Cardiac fibroblast (primary cell): ENCODE results near the gene TICAM2.
A peak's percentile ranks its signal among the peaks of the same experiment; 100 is the strongest.

Experiments used
- DNase-seq, 2 donors: peaks; one replicate each; pipeline versions ENCODE4 v3.0.0 to v3.0.0-alpha.2; 2010; ENCODE audit warnings: low read depth in 2 of 2
- H3K4me3 ChIP-seq, 2 donors: replicated peaks in 1 of 2; 1 replicate in 1 of 2; 2 replicates in 1 of 2; pipeline ENCODE4 v1.5.1; 2011; ENCODE audit warnings: low read depth in 2 of 2, low read length in 2 of 2, mild to moderate bottlenecking in 2 of 2, moderate library complexity in 1 of 2
- TF ChIP-seq, protein P1 (sequence below): IDR thresholded peaks from one replicate; pipeline ENCODE4 v1.5.1; 2011; ENCODE audit warnings: low read depth, mild to moderate bottlenecking, low read length, inconsistent platforms

Gene TICAM2

GRCh38 chr5:115626445-115626823 lies 24.2 kb upstream of the TICAM2 start:
- peak overlapping the region; percentile 67 to 84 for H3K4me3 ChIP-seq
- peak in 1 of 2 donors; percentile 66 for DNase-seq
- TF ChIP-seq, protein P1, sequence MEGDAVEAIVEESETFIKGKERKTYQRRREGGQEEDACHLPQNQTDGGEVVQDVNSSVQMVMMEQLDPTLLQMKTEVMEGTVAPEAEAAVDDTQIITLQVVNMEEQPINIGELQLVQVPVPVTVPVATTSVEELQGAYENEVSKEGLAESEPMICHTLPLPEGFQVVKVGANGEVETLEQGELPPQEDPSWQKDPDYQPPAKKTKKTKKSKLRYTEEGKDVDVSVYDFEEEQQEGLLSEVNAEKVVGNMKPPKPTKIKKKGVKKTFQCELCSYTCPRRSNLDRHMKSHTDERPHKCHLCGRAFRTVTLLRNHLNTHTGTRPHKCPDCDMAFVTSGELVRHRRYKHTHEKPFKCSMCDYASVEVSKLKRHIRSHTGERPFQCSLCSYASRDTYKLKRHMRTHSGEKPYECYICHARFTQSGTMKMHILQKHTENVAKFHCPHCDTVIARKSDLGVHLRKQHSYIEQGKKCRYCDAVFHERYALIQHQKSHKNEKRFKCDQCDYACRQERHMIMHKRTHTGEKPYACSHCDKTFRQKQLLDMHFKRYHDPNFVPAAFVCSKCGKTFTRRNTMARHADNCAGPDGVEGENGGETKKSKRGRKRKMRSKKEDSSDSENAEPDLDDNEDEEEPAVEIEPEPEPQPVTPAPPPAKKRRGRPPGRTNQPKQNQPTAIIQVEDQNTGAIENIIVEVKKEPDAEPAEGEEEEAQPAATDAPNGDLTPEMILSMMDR: no peak

DNA sequence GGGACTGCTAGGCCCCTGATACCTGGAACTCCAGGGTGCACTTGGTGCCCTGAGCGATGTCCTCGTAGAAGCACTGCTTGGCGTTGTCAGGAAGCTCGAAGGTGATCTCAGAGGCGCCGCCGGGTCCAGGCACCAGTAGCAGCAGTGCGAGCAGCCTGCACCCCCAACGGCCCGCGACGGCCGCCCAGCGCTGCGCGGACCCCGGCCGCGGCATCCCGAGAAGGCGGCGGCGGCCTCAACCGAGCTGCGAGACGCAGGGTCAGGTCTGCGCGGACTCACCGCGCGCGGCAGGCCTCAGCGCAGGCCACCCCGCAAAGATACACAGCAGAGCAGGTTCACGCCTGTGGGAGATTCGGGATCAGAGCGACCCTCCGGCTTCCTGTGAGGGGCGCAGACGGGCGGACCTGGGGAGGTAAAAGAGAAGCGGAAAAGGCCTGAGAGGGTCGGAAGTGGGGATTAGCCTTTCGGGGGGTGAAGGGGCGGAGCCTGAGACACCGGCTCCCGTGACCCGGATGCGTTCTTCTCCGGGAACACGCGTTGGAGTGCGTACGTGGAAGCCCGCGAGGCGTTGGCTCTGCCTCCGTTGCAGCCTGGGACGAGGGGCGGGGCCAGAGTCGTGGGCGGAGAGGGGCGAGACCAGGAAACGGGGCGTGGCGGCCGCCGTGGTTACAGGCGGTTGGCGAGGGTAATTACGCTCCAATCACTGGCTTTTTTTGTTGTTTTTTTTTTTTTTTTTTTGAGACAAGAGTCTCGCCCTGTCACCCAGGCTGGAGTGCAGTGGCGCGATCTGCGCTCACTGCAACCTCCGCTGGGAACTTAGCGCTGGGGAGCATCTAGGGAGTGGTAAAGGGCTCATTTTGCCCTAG lies 23.5 kb upstream of the TICAM2 start, which contains the start of gene TMED7:
TSS of gene TMED7 (minus strand) at position 458 of the 866 bp plus-strand sequence. CDS start at position 214, 244 bp downstream.
- H3K4me3 ChIP-seq: peak within 1 kb of the TSS; percentile 67 to 84
- TF ChIP-seq, protein P1: no peak
- DNase-seq: peak; percentile 98 to 99

- no peak for DNase-seq
- TF ChIP-seq, protein P1: no peak
- H3K4me3 ChIP-seq: peak overlapping the region; percentile 67 to 84
These were observed 22.7 kb upstream of the TICAM2 start for GRCh38 chr5:115624994-115625393.

DNA sequence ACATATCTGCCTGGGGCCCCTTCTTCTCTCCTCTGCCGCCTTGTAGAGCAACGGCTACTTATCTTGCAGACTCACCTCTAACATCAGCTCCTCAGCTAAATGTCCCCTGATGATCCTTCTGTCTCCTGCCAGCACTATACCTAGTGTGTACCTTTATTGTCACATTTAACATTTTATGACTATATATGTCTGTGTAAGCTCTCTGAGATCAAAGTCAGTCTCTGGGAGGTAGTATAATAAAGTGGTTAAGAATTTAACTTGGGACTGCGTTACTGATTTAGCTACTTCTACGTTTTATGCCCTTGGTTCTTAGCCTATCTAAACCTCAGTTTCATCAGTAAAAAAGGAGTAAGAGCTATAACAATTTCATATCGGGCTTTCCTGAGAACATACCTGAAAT lies 21.4 kb upstream of the TICAM2 start:
- TF ChIP-seq, protein P1: no peak
- no peak for DNase-seq
- peak overlapping the region in 1 of 2 donors; percentile 84 for H3K4me3 ChIP-seq

- DNase-seq: no peak
- no peak overlapping the region for H3K4me3 ChIP-seq
- TF ChIP-seq, protein P1: no peak
These were observed 19.2 kb upstream of the TICAM2 start for GRCh38 chr5:115621365-115621900.

DNA sequence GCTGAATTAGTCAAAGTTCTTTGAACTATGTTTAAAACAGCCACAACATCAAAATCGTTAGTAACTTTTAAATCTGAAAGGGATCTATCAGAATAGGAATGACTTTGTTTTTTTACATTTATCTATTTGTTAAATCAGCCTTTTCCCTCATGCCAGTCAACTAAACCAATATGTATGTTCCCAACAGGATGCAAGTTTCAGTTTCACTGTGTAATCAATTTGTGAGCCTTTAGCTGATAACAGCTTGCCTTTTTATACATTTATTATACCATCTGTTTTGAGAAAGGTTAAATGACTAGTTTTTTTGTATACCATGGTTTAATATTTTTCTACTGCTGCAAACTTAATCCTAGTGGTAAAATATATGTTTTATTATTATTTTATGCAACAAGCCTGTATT lies 14.6 kb upstream of the TICAM2 start:
- no peak overlapping the region for H3K4me3 ChIP-seq
- TF ChIP-seq, protein P1: no peak
- no peak for DNase-seq
